GM12878 (cell line): ENCODE data around the gene KRTCAP3. TPM values are rescaled to one million over a fixed set of nuclear protein-coding genes. Genes with fewer than 3 reads are reported as not detected.

ENCODE experiments used
- polyA plus RNA-seq, 11 experiments: library from polyadenylated mRNA; depleted of rRNA in 4 of 11; unstranded in 6 of 11; stranded (reverse) in 5 of 11; fragments of >200 nt; fragmentation: Nextera tagmentation in 4 of 11; fragmentation: Illumina TruSeq in 1 of 11; extraction: Ambion mirVana in 4 of 11; extraction: Trizol in 1 of 11; gene quantifications; 1 replicate in 1 of 11; 2 replicates in 10 of 11; pipeline versions ENCODE4 v1.2.1 to v1.2.3, GENCODE V29; 2011 to 2016; ENCODE audit warnings: inconsistent platforms in 2 of 11, missing spikeins in 2 of 11, low read depth in 1 of 11
- small RNA-seq: library from RNA; depleted of rRNA; stranded (forward); fragments of <200 nt; gene quantifications from one replicate; pipeline ENCODE3, GENCODE V24; 2014
- total RNA-seq, 4 experiments: library from RNA; depleted of rRNA in 3 of 4; stranded (reverse); fragments of >200 nt in 3 of 4; fragmentation: Illumina TruSeq in 1 of 4; extraction: Trizol in 1 of 4; gene quantifications; 2 replicates each; pipeline versions ENCODE4 v1.2.1 to v1.2.3, GENCODE V29; 2013 to 2021

The KRTCAP3 gene
- total and polyA plus RNA-seq, 10 of the 15 experiments (the other 5 are each of a cell fraction or from before 2014, with no cell fraction given) = 0.26 to 2.2 (median 0.82) TPM; not detected in 1

Small RNA genes within 50 kb of the gene (small RNA-seq; reads per million reads assigned to genes)
- gene RNU6-986P = not detected

Other genes with a start within 250 kb of the KRTCAP3 start
Only the 7 nearest of the 22 such genes appear.
- gene SNX17, start 71.8 kb upstream of the KRTCAP3 start, total RNA-seq (2014; rRNA removed) = 113 and 114 TPM in 2 replicates
- 56.0 and 58.4 TPM in 2 replicates for gene SNX17, start 71.8 kb upstream of the KRTCAP3 start, total RNA-seq (2014; rRNA removed; fragmentation: Illumina TruSeq; extraction: Trizol)
- 101 and 107 TPM in 2 replicates for gene SNX17, start 71.8 kb upstream of the KRTCAP3 start, total RNA-seq (2021)
- 61.5 and 72.9 TPM in 2 replicates for gene SNX17, start 71.8 kb upstream of the KRTCAP3 start, polyA plus RNA-seq (2011; rRNA removed)
- 52.5 and 62.1 TPM in 2 replicates for gene SNX17, start 71.8 kb upstream of the KRTCAP3 start, polyA plus RNA-seq (2014; fragmentation: Illumina TruSeq; extraction: Trizol)
- gene SNX17, start 71.8 kb upstream of the KRTCAP3 start, polyA plus RNA-seq (2014; fragmentation: Nextera tagmentation; extraction: Ambion mirVana) = 10 to 100 TPM in 1 of 2 experiments, 1 to 10 TPM in 1; 6.5 to 18.9 TPM
- 95.9 and 96.3 TPM in 2 replicates for gene SNX17, start 71.8 kb upstream of the KRTCAP3 start, polyA plus RNA-seq (2014; rRNA removed)
- gene SNX17, start 71.8 kb upstream of the KRTCAP3 start, polyA plus RNA-seq (2016; fragmentation: Nextera tagmentation; extraction: Ambion mirVana) = 100 to 1,000 TPM; 114 to 116 TPM
- gene ZNF513, start 61.6 kb upstream of the KRTCAP3 start, total RNA-seq (2014; rRNA removed) = 8.3 and 9.3 TPM in 2 replicates
- gene ZNF513, start 61.6 kb upstream of the KRTCAP3 start, total RNA-seq (2014; rRNA removed; fragmentation: Illumina TruSeq; extraction: Trizol) = 6.4 and 7.8 TPM in 2 replicates
- gene ZNF513, start 61.6 kb upstream of the KRTCAP3 start, total RNA-seq (2021) = 12.6 and 13.3 TPM in 2 replicates
- 3.8 and 6.8 TPM in 2 replicates for gene ZNF513, start 61.6 kb upstream of the KRTCAP3 start, polyA plus RNA-seq (2011; rRNA removed)
- 1.3 and 4.3 TPM in 2 replicates for gene ZNF513, start 61.6 kb upstream of the KRTCAP3 start, polyA plus RNA-seq (2014; fragmentation: Illumina TruSeq; extraction: Trizol)
- under 1 TPM; 0.06 to 0.18 TPM for gene ZNF513, start 61.6 kb upstream of the KRTCAP3 start, polyA plus RNA-seq (2014; fragmentation: Nextera tagmentation; extraction: Ambion mirVana)
- 16.4 and 17.0 TPM in 2 replicates for gene ZNF513, start 61.6 kb upstream of the KRTCAP3 start, polyA plus RNA-seq (2014; rRNA removed)
- gene ZNF513, start 61.6 kb upstream of the KRTCAP3 start, polyA plus RNA-seq (2016; fragmentation: Nextera tagmentation; extraction: Ambion mirVana) = 1 to 10 TPM; 3.5 TPM
- gene PPM1G, start 32.8 kb upstream of the KRTCAP3 start, total RNA-seq (2014; rRNA removed) = 110 and 112 TPM in 2 replicates
- 129 and 134 TPM in 2 replicates for gene PPM1G, start 32.8 kb upstream of the KRTCAP3 start, total RNA-seq (2014; rRNA removed; fragmentation: Illumina TruSeq; extraction: Trizol)
- 129 and 130 TPM in 2 replicates for gene PPM1G, start 32.8 kb upstream of the KRTCAP3 start, total RNA-seq (2021)
- 47.0 and 68.8 TPM in 2 replicates for gene PPM1G, start 32.8 kb upstream of the KRTCAP3 start, polyA plus RNA-seq (2011; rRNA removed)
- gene PPM1G, start 32.8 kb upstream of the KRTCAP3 start, polyA plus RNA-seq (2014; fragmentation: Illumina TruSeq; extraction: Trizol) = 163 and 171 TPM in 2 replicates
- gene PPM1G, start 32.8 kb upstream of the KRTCAP3 start, polyA plus RNA-seq (2014; fragmentation: Nextera tagmentation; extraction: Ambion mirVana) = 10 to 100 TPM; 78.5 to 81.1 TPM
- gene PPM1G, start 32.8 kb upstream of the KRTCAP3 start, polyA plus RNA-seq (2014; rRNA removed) = 106 and 108 TPM in 2 replicates
- gene PPM1G, start 32.8 kb upstream of the KRTCAP3 start, polyA plus RNA-seq (2016; fragmentation: Nextera tagmentation; extraction: Ambion mirVana) = 100 to 1,000 TPM; 154 to 159 TPM
- gene NRBP1, start 13.8 kb upstream of the KRTCAP3 start, total RNA-seq (2014; rRNA removed) = 35.0 and 40.4 TPM in 2 replicates
- gene NRBP1, start 13.8 kb upstream of the KRTCAP3 start, total RNA-seq (2014; rRNA removed; fragmentation: Illumina TruSeq; extraction: Trizol) = 53.3 and 53.4 TPM in 2 replicates
- gene NRBP1, start 13.8 kb upstream of the KRTCAP3 start, total RNA-seq (2021) = 58.4 and 60.3 TPM in 2 replicates
- 116 and 136 TPM in 2 replicates for gene NRBP1, start 13.8 kb upstream of the KRTCAP3 start, polyA plus RNA-seq (2011; rRNA removed)
- 67.1 and 75.7 TPM in 2 replicates for gene NRBP1, start 13.8 kb upstream of the KRTCAP3 start, polyA plus RNA-seq (2014; fragmentation: Illumina TruSeq; extraction: Trizol)
- gene NRBP1, start 13.8 kb upstream of the KRTCAP3 start, polyA plus RNA-seq (2014; fragmentation: Nextera tagmentation; extraction: Ambion mirVana) = 1 to 10 TPM; 5.7 to 8.6 TPM
- 70.8 and 73.8 TPM in 2 replicates for gene NRBP1, start 13.8 kb upstream of the KRTCAP3 start, polyA plus RNA-seq (2014; rRNA removed)
- 10 to 100 TPM; 87.7 to 99.7 TPM for gene NRBP1, start 13.8 kb upstream of the KRTCAP3 start, polyA plus RNA-seq (2016; fragmentation: Nextera tagmentation; extraction: Ambion mirVana)
- 7.9 and 9.5 TPM in 2 replicates for gene IFT172, start 47.4 kb downstream of the KRTCAP3 start, total RNA-seq (2014; rRNA removed)
- 4.7 and 4.8 TPM in 2 replicates for gene IFT172, start 47.4 kb downstream of the KRTCAP3 start, total RNA-seq (2014; rRNA removed; fragmentation: Illumina TruSeq; extraction: Trizol)
- 8.6 and 8.8 TPM in 2 replicates for gene IFT172, start 47.4 kb downstream of the KRTCAP3 start, total RNA-seq (2021)
- 2.4 and 2.9 TPM in 2 replicates for gene IFT172, start 47.4 kb downstream of the KRTCAP3 start, polyA plus RNA-seq (2011; rRNA removed)
- 5.5 and 7.7 TPM in 2 replicates for gene IFT172, start 47.4 kb downstream of the KRTCAP3 start, polyA plus RNA-seq (2014; fragmentation: Illumina TruSeq; extraction: Trizol)
- 1 to 10 TPM; 3.0 to 3.4 TPM for gene IFT172, start 47.4 kb downstream of the KRTCAP3 start, polyA plus RNA-seq (2014; fragmentation: Nextera tagmentation; extraction: Ambion mirVana)
- 8.3 and 10.7 TPM in 2 replicates for gene IFT172, start 47.4 kb downstream of the KRTCAP3 start, polyA plus RNA-seq (2014; rRNA removed)
- gene IFT172, start 47.4 kb downstream of the KRTCAP3 start, polyA plus RNA-seq (2016; fragmentation: Nextera tagmentation; extraction: Ambion mirVana) = 1 to 10 TPM; 7.0 to 7.1 TPM
- gene FNDC4, start 52.8 kb downstream of the KRTCAP3 start, total RNA-seq (2014; rRNA removed) = not detected in 2 replicates
- gene FNDC4, start 52.8 kb downstream of the KRTCAP3 start, total RNA-seq (2014; rRNA removed; fragmentation: Illumina TruSeq; extraction: Trizol) = not detected in 2 replicates
- 0.16 and 0.21 TPM in 2 replicates for gene FNDC4, start 52.8 kb downstream of the KRTCAP3 start, total RNA-seq (2021)
- gene FNDC4, start 52.8 kb downstream of the KRTCAP3 start, polyA plus RNA-seq (2011; rRNA removed) = not detected in 2 replicates
- gene FNDC4, start 52.8 kb downstream of the KRTCAP3 start, polyA plus RNA-seq (2014; fragmentation: Illumina TruSeq; extraction: Trizol) = not detected in 2 replicates
- gene FNDC4, start 52.8 kb downstream of the KRTCAP3 start, polyA plus RNA-seq (2014; fragmentation: Nextera tagmentation; extraction: Ambion mirVana) = not detected
- not detected in 2 replicates for gene FNDC4, start 52.8 kb downstream of the KRTCAP3 start, polyA plus RNA-seq (2014; rRNA removed)
- gene FNDC4, start 52.8 kb downstream of the KRTCAP3 start, polyA plus RNA-seq (2016; fragmentation: Nextera tagmentation; extraction: Ambion mirVana) = not detected
- gene GCKR, start 54.5 kb downstream of the KRTCAP3 start, total RNA-seq (2014; rRNA removed) = not detected in 2 replicates
- gene GCKR, start 54.5 kb downstream of the KRTCAP3 start, total RNA-seq (2014; rRNA removed; fragmentation: Illumina TruSeq; extraction: Trizol) = not detected in 2 replicates
- not detected in 2 replicates for gene GCKR, start 54.5 kb downstream of the KRTCAP3 start, total RNA-seq (2021)
- gene GCKR, start 54.5 kb downstream of the KRTCAP3 start, polyA plus RNA-seq (2011; rRNA removed) = not detected in 2 replicates
- gene GCKR, start 54.5 kb downstream of the KRTCAP3 start, polyA plus RNA-seq (2014; fragmentation: Illumina TruSeq; extraction: Trizol) = not detected in 2 replicates
- not detected for gene GCKR, start 54.5 kb downstream of the KRTCAP3 start, polyA plus RNA-seq (2014; fragmentation: Nextera tagmentation; extraction: Ambion mirVana)
- gene GCKR, start 54.5 kb downstream of the KRTCAP3 start, polyA plus RNA-seq (2014; rRNA removed) = not detected in 2 replicates
- not detected for gene GCKR, start 54.5 kb downstream of the KRTCAP3 start, polyA plus RNA-seq (2016; fragmentation: Nextera tagmentation; extraction: Ambion mirVana)